ENCODE measurements around the gene TSPYL4.
A peak's percentile ranks its signal among the peaks of the same experiment; 100 is the strongest.

Gene TSPYL4

DNA sequence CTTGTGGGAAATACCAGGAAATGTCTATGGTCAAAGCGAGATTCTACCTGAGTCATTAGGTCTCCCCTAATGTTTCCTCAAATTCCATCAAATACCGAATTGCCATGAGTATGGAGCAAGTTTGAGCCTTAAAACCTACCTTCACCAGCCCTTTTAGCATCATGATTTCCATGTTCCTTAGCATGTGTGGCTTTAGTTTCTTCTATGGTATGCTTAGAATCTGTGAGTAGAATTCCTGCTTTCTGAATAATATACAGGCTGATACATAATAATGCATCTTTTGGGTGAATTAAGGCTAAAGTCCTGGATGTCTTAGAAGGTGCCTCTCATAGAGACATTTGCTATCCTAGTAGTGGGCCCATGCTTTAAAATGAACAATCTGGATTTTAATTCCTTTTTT lies 32.0 kb downstream of the TSPYL4 start:
- no peak for DNase-seq (ENCODE audit: low read depth)

DNA sequence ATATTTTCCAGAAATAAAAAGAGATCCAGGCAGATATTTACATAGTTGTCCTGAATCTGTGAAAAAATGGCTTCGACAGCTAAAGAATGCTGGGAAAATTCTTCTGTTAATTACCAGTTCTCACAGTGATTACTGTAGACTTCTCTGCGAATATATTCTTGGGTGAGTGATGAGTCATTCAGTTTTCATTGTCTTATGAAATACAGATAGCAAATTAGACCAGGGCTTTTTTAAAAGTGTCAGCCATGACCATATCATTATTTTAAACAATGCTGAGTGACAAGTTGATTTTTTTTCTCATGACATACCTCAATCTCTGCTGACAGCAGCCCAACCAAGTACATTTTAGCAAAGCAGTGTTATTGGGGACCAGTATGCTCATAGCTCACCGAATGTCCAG lies 32.8 kb downstream of the TSPYL4 start:
- no peak for DNase-seq (ENCODE audit: low read depth)

DNA sequence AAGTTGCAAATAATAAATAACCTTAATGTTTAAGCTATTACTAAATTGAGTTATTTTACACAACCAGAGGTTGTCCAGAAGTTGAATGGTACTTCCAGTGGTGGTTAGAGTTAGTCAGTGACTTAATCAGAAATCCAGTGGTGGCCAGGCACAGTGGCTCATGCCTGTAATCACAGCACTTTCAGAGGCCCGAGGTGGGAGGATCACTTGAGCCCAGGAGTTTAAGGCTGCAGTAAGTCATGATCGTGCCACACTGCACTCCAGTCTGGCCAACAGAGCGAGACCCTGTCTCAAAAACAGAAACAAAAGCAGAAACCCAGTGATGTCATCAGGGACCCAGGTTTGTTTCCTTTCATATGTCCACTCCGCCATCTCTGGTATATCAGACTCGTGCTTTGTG lies 35.0 kb downstream of the TSPYL4 start:
- DNase-seq (ENCODE audit: low read depth) = no peak

DNA sequence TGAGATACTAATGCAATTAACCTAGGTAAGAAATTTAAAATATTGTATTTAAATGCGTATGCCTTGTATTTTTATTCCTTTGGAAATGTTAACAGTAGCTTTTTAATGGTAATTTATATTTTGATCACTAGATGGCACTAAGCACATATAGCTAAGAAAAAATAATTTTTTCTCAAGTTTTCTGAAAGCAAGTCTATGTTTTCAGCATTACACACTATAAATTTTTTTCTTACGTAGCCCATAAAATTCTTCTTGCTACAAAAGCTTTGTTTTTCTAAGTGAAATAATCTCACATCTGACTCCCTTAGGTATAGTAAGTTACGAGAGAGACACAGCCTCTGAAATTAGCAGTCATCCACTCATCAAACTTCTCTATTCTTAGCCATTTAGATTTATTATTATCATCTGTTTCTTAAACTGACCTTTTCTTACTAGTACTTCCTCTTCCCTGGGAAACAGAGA lies 35.7 kb downstream of the TSPYL4 start:
- no peak for DNase-seq (ENCODE audit: low read depth)

DNA sequence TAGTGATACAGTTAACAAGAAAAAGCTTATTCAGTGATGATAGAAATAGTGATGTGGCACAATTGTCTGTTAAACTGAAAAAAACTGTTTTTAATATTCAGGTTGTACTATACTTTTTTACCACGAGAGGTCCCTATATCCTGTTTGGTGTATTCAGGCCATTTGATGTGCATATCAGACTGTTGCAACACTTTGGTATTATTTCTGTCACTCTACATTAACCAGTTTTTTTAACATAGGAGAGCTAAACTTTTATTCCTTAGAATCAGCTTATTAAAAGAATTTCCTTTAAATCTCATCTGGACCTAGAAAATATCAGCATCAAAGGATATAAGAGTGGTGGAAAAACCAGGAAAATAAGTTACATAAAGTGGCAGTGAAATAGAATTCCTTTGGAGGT lies 36.8 kb downstream of the TSPYL4 start:
- DNase-seq (ENCODE audit: low read depth) = peak; percentile 21

DNA sequence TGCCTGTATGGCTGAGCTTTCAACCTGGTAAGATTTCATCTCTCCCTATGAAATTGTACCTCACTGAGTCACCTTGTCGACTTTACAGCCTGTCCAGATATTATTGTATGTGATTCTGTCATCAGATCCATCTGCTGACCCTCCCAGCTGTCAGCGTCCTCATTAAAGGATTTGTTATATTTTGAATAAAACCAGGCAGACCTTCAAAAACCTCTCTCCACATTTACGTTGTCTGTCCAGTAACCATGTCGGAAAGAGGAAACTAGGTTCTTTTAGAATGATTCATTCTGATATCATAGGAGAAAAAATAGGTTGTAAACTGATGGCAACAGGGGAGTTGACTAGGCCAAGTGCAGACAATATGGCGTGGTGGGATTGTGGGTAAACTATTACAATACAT lies 38.5 kb downstream of the TSPYL4 start:
- DNase-seq (ENCODE audit: low read depth) = no peak

- no peak for DNase-seq (ENCODE audit: low read depth)
Observed at GRCh38 chr6:116214681-116215080, 39.2 kb downstream of the TSPYL4 start.

- DNase-seq (ENCODE audit: low read depth) = peak; percentile 44
Observed at GRCh38 chr6:116210750-116211425, 43.0 kb downstream of the TSPYL4 start.

GRCh38 chr6:116210316-116210715 lies 43.6 kb downstream of the TSPYL4 start:
- no peak for DNase-seq (ENCODE audit: low read depth)

GRCh38 chr6:116208056-116208785 lies 45.7 kb downstream of the TSPYL4 start:
- no peak for DNase-seq (ENCODE audit: low read depth)

GRCh38 chr6:116206231-116206903 lies 47.5 kb downstream of the TSPYL4 start:
- no peak for DNase-seq (ENCODE audit: low read depth)

GRCh38 chr6:116205281-116205680 lies 48.6 kb downstream of the TSPYL4 start:
- DNase-seq (ENCODE audit: low read depth) = no peak

DNA sequence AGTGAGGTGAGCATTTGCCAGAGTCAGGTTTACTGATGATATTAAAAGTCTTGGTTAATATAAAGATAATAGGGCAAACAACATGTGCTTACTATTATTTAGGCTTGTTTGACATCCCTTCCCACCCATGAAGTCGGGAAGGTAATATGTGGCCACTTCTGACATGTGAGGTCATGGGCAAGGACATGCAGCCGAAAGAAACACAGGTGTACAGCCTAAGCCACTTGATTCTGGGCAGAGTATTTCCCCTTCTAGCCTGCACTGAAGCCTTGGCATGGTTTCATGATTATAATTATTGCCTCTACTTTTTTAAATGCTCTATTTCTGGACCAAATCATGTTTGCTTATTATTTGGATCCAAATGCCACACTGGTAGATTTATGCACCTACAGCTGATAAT lies 52.3 kb downstream of the TSPYL4 start:
- DNase-seq (ENCODE audit: low read depth) = no peak

GRCh38 chr6:116200619-116201249 lies 53.1 kb downstream of the TSPYL4 start:
- no peak for DNase-seq (ENCODE audit: low read depth)
